WTC11 (cell line): ENCODE data around the gene PAN2. TPM values are rescaled to one million over a fixed set of nuclear protein-coding genes. Genes with fewer than 3 reads are reported as not detected.
"Not testable (repeated sequence)": the region's sequence is repeated elsewhere in the genome, so short reads cannot be mapped to it uniquely, and the experiment has no call there.

Experiments
- ATAC-seq: fragments of 200-7000 bp; cut with Tn5 transposase; 2 replicates; pipeline ENCODE4 v1.10.0; 2021; ENCODE audit warnings: mild to moderate bottlenecking, moderate library complexity
- CTCF ChIA-PET: fragments of 300-600 bp; sonication (Branson Sonifier 250); formaldehyde crosslinking; loops from one replicate; lab custom pipeline; 2021; ENCODE audit warnings: antibody characterized with exemption; lab: Charles Lee
- POLR2A ChIA-PET: fragments of 350-600 bp; sonication (Branson Sonifier 250); formaldehyde crosslinking; loops from one replicate; lab custom pipeline; 2021; ENCODE audit warnings: antibody characterized with exemption; lab: Charles Lee
- DNase-seq: peaks from one replicate; pipeline ENCODE4 v3.0.0; 2021; ENCODE audit warnings: low spot score
- H3K27ac Mint-ChIP-seq: 2 replicates; pipeline ENCODE4 v1.8.0; 2021; ENCODE audit warnings: mixed read lengths
- H3K27me3 Mint-ChIP-seq: 2 replicates; pipeline ENCODE4 v1.8.0; 2021; ENCODE audit warnings: low read depth, mild to moderate bottlenecking, moderate library complexity, mixed read lengths
- H3K36me3 Mint-ChIP-seq: 2 replicates; pipeline ENCODE4 v1.8.0; 2021; ENCODE audit warnings: mixed read lengths
- H3K4me1 Mint-ChIP-seq: 2 replicates; pipeline ENCODE4 v1.8.0; 2022; ENCODE audit warnings: mixed read lengths
- H3K4me3 Mint-ChIP-seq: 2 replicates; pipeline ENCODE4 v1.8.0; 2021; ENCODE audit warnings: mild to moderate bottlenecking, moderate library complexity, mixed read lengths
- H3K9me3 Mint-ChIP-seq: 2 replicates; pipeline ENCODE4 v1.8.0; 2021; ENCODE audit warnings: mixed read lengths
- EMX1 ChIP-seq: fragments of 250-450 bp; sonication (Bioruptor Pico); IDR thresholded peaks from 2 replicates; pipeline ENCODE4 v1.8.0; 2021; ENCODE audit warnings: mild to moderate bottlenecking
- ETV6 ChIP-seq: sonication (generic); formaldehyde crosslinking; IDR thresholded peaks from 2 replicates; pipeline ENCODE4 v1.8.1; 2022; ENCODE audit warnings: mild to moderate bottlenecking, missing genetic modification reagents
- FOXP4 ChIP-seq: sonication (generic); formaldehyde crosslinking; IDR thresholded peaks from 2 replicates; pipeline ENCODE4 v1.8.0; 2022; ENCODE audit warnings: mild to moderate bottlenecking, missing genetic modification reagents
- GTF2I ChIP-seq: fragments of 250-450 bp; sonication (Bioruptor Pico); conservative IDR thresholded peaks from 2 replicates; pipeline ENCODE4 v1.4.0; 2021; ENCODE audit warnings: mild to moderate bottlenecking
- HMGA2 ChIP-seq: fragments of 250-450 bp; sonication (Bioruptor Pico); IDR thresholded peaks from 2 replicates; pipeline ENCODE4 v1.4.0; 2021; ENCODE audit warnings: mild to moderate bottlenecking, moderate library complexity
- IRF1 ChIP-seq: sonication (generic); formaldehyde crosslinking; IDR thresholded peaks from 2 replicates; pipeline ENCODE4 v1.8.0; 2023; ENCODE audit warnings: missing genetic modification reagents
- JAZF1 ChIP-seq: fragments of 250-450 bp; sonication (Bioruptor Pico); IDR thresholded peaks from 2 replicates; pipeline ENCODE4 v1.9.0; 2021; ENCODE audit warnings: moderate library complexity, mild to moderate bottlenecking, inconsistent platforms
- KAT7 ChIP-seq: sonication (generic); formaldehyde crosslinking; IDR thresholded peaks from 2 replicates; pipeline ENCODE4 v1.8.1; 2023; ENCODE audit warnings: missing genetic modification reagents, mild to moderate bottlenecking, borderline replicate concordance
- MLX ChIP-seq: sonication (generic); formaldehyde crosslinking; IDR thresholded peaks from 2 replicates; pipeline ENCODE4 v1.8.1; 2023; ENCODE audit warnings: mild to moderate bottlenecking, missing genetic modification reagents, moderate library complexity
- OVOL2 ChIP-seq: fragments of 250-450 bp; sonication (Bioruptor Pico); IDR thresholded peaks from 2 replicates; pipeline ENCODE4 v1.9.0; 2021; ENCODE audit warnings: mild to moderate bottlenecking, borderline replicate concordance
- PRRX2 ChIP-seq: fragments of 250-450 bp; sonication (Bioruptor Pico); IDR thresholded peaks from 2 replicates; pipeline ENCODE4 v1.8.0; 2021; ENCODE audit warnings: mild to moderate bottlenecking
- RELA ChIP-seq: sonication (generic); formaldehyde crosslinking; IDR thresholded peaks from 2 replicates; pipeline ENCODE4 v1.8.1; 2022; ENCODE audit warnings: missing genetic modification reagents, mild to moderate bottlenecking, borderline replicate concordance
- SMAD4 ChIP-seq: sonication (generic); formaldehyde crosslinking; IDR thresholded peaks from 2 replicates; pipeline ENCODE4 v1.8.0; 2022; ENCODE audit warnings: mild to moderate bottlenecking, missing genetic modification reagents
- TEAD4 ChIP-seq: sonication (generic); formaldehyde crosslinking; IDR thresholded peaks from 2 replicates; pipeline ENCODE4 v1.8.0; 2022; ENCODE audit warnings: mild to moderate bottlenecking, missing genetic modification reagents
- USF2 ChIP-seq: sonication (generic); formaldehyde crosslinking; IDR thresholded peaks from 2 replicates; pipeline ENCODE4 v1.8.1; 2023; ENCODE audit warnings: mild to moderate bottlenecking, missing genetic modification reagents, moderate library complexity
- ZBTB43 ChIP-seq: sonication (generic); formaldehyde crosslinking; IDR thresholded peaks from 2 replicates; pipeline ENCODE4 v1.8.1; 2023; ENCODE audit warnings: mild to moderate bottlenecking, missing genetic modification reagents
- ZMAT4 ChIP-seq: fragments of 250-450 bp; sonication (Bioruptor Pico); IDR thresholded peaks from 2 replicates; pipeline ENCODE4 v1.9.0; 2021; ENCODE audit warnings: mild to moderate bottlenecking
- ZNF263 ChIP-seq: sonication (generic); formaldehyde crosslinking; IDR thresholded peaks from 2 replicates; pipeline ENCODE4 v1.8.1; 2022; ENCODE audit warnings: low read depth, mild to moderate bottlenecking, moderate library complexity, missing genetic modification reagents
- ZNF425 ChIP-seq: fragments of 250-450 bp; sonication (Bioruptor Pico); conservative IDR thresholded peaks from 2 replicates; pipeline ENCODE4 v1.9.0; 2021; ENCODE audit warnings: mild to moderate bottlenecking
- total RNA-seq: library from RNA; stranded (reverse); gene quantifications from 3 replicates; pipeline ENCODE4 v1.2.3, GENCODE V29; 2021

The PAN2 gene
- total RNA-seq, 1 experiment from 2014 or later = 46.7 TPM

- no peaks in the 10 kb centered on the region for H3K27me3 Mint-ChIP-seq
- POLR2A ChIA-PET = no interaction called here
- no peaks in the 10 kb centered on the region for H3K4me1 Mint-ChIP-seq
- CTCF ChIA-PET = no interaction called here
- no peak for DNase-seq
- no peak for ATAC-seq
- H3K36me3 Mint-ChIP-seq = peaks cover 67% of the 10 kb centered on the region
- H3K27ac Mint-ChIP-seq = no peak overlapping the region
- no peak overlapping the region for H3K4me3 Mint-ChIP-seq
- TF ChIP-seq ZNF425 (CRISPR knock-in tag) = no peak
- TF ChIP-seq ZNF263 = no peak
- TF ChIP-seq JAZF1 (CRISPR knock-in tag) = no peak
- TF ChIP-seq ZBTB43 (CRISPR knock-in tag) = no peak
- TF ChIP-seq MLX (CRISPR knock-in tag) = no peak
- TF ChIP-seq RELA (CRISPR knock-in tag) = no peak
- TF ChIP-seq OVOL2 = no peak
- no peak for TF ChIP-seq IRF1
- no peak for TF ChIP-seq GTF2I (CRISPR knock-in tag)
- H3K9me3 Mint-ChIP-seq = no peaks in the 10 kb centered on the region
Observed at GRCh38 chr12:56278905-56279304, 54.9 kb downstream of the PAN2 start.

- Mint-ChIP-seq H3K4me1 (no peaks in the 10 kb centered on the region), H3K27me3 (no peaks in the 10 kb centered on the region), H3K9me3 (no peaks in the 10 kb centered on the region), H3K36me3 (peaks cover 65% of the 10 kb centered on the region), H3K4me3 (no peak overlapping the region), H3K27ac (no peak overlapping the region)
- ChIA-PET POLR2A (no interaction called here), CTCF (interaction anchor here (0.6 kb wide), 1 partner anchor 149 kb away, joined by 5 read pairs; no protein-coding TSS in a partner anchor)
- ATAC-seq = no peak
- no peak for DNase-seq
- TF ChIP-seq PRRX2 (CRISPR knock-in tag) (no peak), ETV6 (CRISPR knock-in tag) (no peak), SMAD4 (CRISPR knock-in tag) (no peak), FOXP4 (CRISPR knock-in tag) (no peak), HMGA2 (CRISPR knock-in tag) (no peak), USF2 (CRISPR knock-in tag) (no peak), KAT7 (CRISPR knock-in tag) (no peak), EMX1 (CRISPR knock-in tag) (no peak), TEAD4 (CRISPR knock-in tag) (no peak), ZMAT4 (CRISPR knock-in tag) (no peak)
Observed at GRCh38 chr12:56274299-56274698, 59.5 kb downstream of the PAN2 start.

GRCh38 chr12:56272468-56272867, 61.3 kb downstream of the PAN2 start:
- H3K4me1 Mint-ChIP-seq, DNase-seq, H3K27me3 Mint-ChIP-seq, H3K4me3 Mint-ChIP-seq, POLR2A ChIA-PET, H3K9me3 Mint-ChIP-seq, H3K27ac Mint-ChIP-seq, CTCF ChIA-PET, ATAC-seq: not testable (repeated sequence)
- peaks cover 57% of the 10 kb centered on the region for H3K36me3 Mint-ChIP-seq
